HG03159 (cell line): ENCODE results near the gene PTPRN2.

ENCODE experiments used
- ATAC-seq: cut with Tn5 transposase; IDR thresholded peaks from one replicate; pipeline ENCODE4 v1.9.1; 2021; ENCODE audit warnings: mild to moderate bottlenecking, moderate library complexity; ENCODE audit not compliant: unreplicated experiment

The PTPRN2 gene

GRCh38 chr7:158134824-158135223 lies 452.8 kb downstream of the PTPRN2 start:
- ATAC-seq = no peak

GRCh38 chr7:158133515-158134271 lies 453.9 kb downstream of the PTPRN2 start:
- ATAC-seq = no peak

- ATAC-seq = no peak
These were observed 454.6 kb downstream of the PTPRN2 start for GRCh38 chr7:158133057-158133456.

GRCh38 chr7:158130023-158130409 lies 457.6 kb downstream of the PTPRN2 start:
- no peak for ATAC-seq

- no peak for ATAC-seq
These were observed 458.3 kb downstream of the PTPRN2 start for GRCh38 chr7:158129037-158130022.

- ATAC-seq = no peak
These were observed 459.1 kb downstream of the PTPRN2 start for GRCh38 chr7:158128572-158128971.

GRCh38 chr7:158127241-158127640 lies 460.4 kb downstream of the PTPRN2 start:
- no peak for ATAC-seq

- ATAC-seq = no peak
These were observed 461.0 kb downstream of the PTPRN2 start for GRCh38 chr7:158126661-158127060.

GRCh38 chr7:158125721-158126120 lies 461.9 kb downstream of the PTPRN2 start:
- ATAC-seq = no peak

- ATAC-seq = no peak
These were observed 462.5 kb downstream of the PTPRN2 start for GRCh38 chr7:158125091-158125490.

- ATAC-seq = no peak
These were observed 462.9 kb downstream of the PTPRN2 start for GRCh38 chr7:158124671-158125079.

- no peak for ATAC-seq
These were observed 463.9 kb downstream of the PTPRN2 start for GRCh38 chr7:158123753-158124152.

GRCh38 chr7:158123214-158123613 lies 464.4 kb downstream of the PTPRN2 start:
- no peak for ATAC-seq

GRCh38 chr7:158121441-158122045 lies 466.1 kb downstream of the PTPRN2 start:
- no peak for ATAC-seq

- no peak for ATAC-seq
These were observed 466.9 kb downstream of the PTPRN2 start for GRCh38 chr7:158120716-158121115.

- ATAC-seq = no peak
These were observed 467.3 kb downstream of the PTPRN2 start for GRCh38 chr7:158120316-158120715.

- no peak for ATAC-seq
These were observed 470.0 kb downstream of the PTPRN2 start for GRCh38 chr7:158117341-158118222.

GRCh38 chr7:158116235-158116634 lies 471.4 kb downstream of the PTPRN2 start:
- ATAC-seq = no peak

GRCh38 chr7:158114056-158114850 lies 473.4 kb downstream of the PTPRN2 start:
- no peak for ATAC-seq
